OCI-LY1 (cell line): ENCODE measurements around the gene STK32B.

ENCODE experiments used
- H2AFZ ChIP-seq: fragments of 200-600 bp; sonication (generic), shearing (Covaris generic); 2 replicates; pipeline ENCODE4 v1.6.0; 2014; ENCODE audit warnings: antibody characterized with exemption, mild to moderate bottlenecking, low read length
- H3F3A ChIP-seq: fragments of 200-600 bp; sonication (generic), shearing (Covaris generic); 2 replicates; pipeline ENCODE4 v1.6.0; 2014; ENCODE audit warnings: mild to moderate bottlenecking, antibody characterized with exemption, low read length, moderate library complexity; ENCODE audit not compliant: insufficient read depth
- H3K27ac ChIP-seq: fragments of 200-600 bp; sonication (generic); 2 replicates; pipeline ENCODE4 v1.5.1; 2014; ENCODE audit warnings: low read length, mixed run types, mild to moderate bottlenecking, low read depth; ENCODE audit not compliant: poor library complexity, severe bottlenecking
- H3K27me3 ChIP-seq: fragments of 200-600 bp; sonication (generic); 2 replicates; pipeline ENCODE4 v1.6.0; 2014; ENCODE audit warnings: antibody characterized with exemption, mild to moderate bottlenecking, low read length, moderate library complexity; ENCODE audit not compliant: insufficient read depth
- H3K36me3 ChIP-seq: fragments of 200-600 bp; sonication (generic); 2 replicates; pipeline ENCODE4 v1.6.1; 2014; ENCODE audit warnings: mild to moderate bottlenecking, antibody characterized with exemption, low read length, moderate library complexity, mixed read lengths; ENCODE audit not compliant: insufficient read depth
- H3K4me1 ChIP-seq: fragments of 200-600 bp; sonication (generic); 2 replicates; pipeline ENCODE4 v1.5.1; 2014; ENCODE audit warnings: mild to moderate bottlenecking, low read length, moderate library complexity; ENCODE audit not compliant: insufficient read depth, severe bottlenecking
- H3K4me2 ChIP-seq: fragments of 200-600 bp; sonication (generic), shearing (Covaris generic); 2 replicates; pipeline ENCODE4 v1.6.1; 2014; ENCODE audit warnings: low read length
- H3K4me3 ChIP-seq: fragments of 200-600 bp; sonication (generic); 2 replicates; pipeline ENCODE4 v1.5.1; 2014; ENCODE audit warnings: low read length, low read depth, mild to moderate bottlenecking, mixed read lengths; ENCODE audit not compliant: poor library complexity, severe bottlenecking
- H3K79me2 ChIP-seq: fragments of 200-600 bp; shearing (Covaris generic); 2 replicates; pipeline ENCODE4 v1.6.1; 2016; ENCODE audit warnings: mixed run types, low read length, mixed read lengths; ENCODE audit not compliant: insufficient read depth
- H3K9ac ChIP-seq: fragments of 200-600 bp; sonication (generic), shearing (Covaris generic); 2 replicates; pipeline ENCODE4 v1.6.1; 2014; ENCODE audit warnings: mild to moderate bottlenecking, low read length, mixed read lengths
- H3K9me2 ChIP-seq: fragments of 200-600 bp; sonication (generic), shearing (Covaris generic); 2 replicates; pipeline ENCODE4 v1.6.1; 2014; ENCODE audit warnings: low read depth, mild to moderate bottlenecking, low read length, mixed read lengths
- H3K9me3 ChIP-seq: fragments of 200-600 bp; shearing (Covaris generic); 2 replicates; pipeline ENCODE4 v1.6.1; 2014; ENCODE audit warnings: low read length, mixed read lengths
- H4K20me1 ChIP-seq: fragments of 200-600 bp; sonication (generic), shearing (Covaris generic); 2 replicates; pipeline ENCODE4 v1.6.0; 2016; ENCODE audit warnings: mild to moderate bottlenecking, low read length; ENCODE audit not compliant: insufficient read depth
- EZH2 ChIP-seq: fragments of 200-600 bp; sonication (generic), shearing (Covaris generic); IDR thresholded peaks from 2 replicates; pipeline ENCODE4 v1.8.0; 2017; ENCODE audit warnings: borderline replicate concordance, mixed run types, mild to moderate bottlenecking, antibody characterized with exemption, low read length, moderate library complexity, mixed read lengths
- TF ChIP-seq, protein P1 (sequence below): fragments of 200-600 bp; sonication (generic), shearing (Covaris generic); IDR thresholded peaks from 2 replicates; pipeline ENCODE4 v1.5.1; 2017; ENCODE audit warnings: mild to moderate bottlenecking, antibody characterized with exemption, low read length, moderate library complexity, mixed read lengths

Gene STK32B

DNA sequence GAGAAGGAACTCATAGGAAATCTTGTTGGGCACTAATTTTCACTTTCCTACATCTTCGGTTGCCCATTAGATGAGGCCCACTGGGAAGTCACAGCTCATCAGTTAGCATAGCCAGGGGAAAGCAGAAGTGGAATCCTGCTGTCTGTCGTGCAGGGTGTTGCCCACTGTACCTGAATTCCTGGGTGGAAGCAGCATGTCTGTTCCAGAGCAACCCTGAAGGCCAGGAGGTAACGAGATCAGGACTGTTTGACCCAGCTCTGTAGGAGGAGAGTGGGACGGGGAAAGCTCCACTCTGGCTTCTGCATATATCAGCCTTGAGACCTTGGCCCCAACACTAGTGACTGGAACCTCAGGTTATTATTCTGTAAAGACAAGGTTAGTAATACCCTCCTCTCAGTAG is 361.0 kb downstream of the STK32B start:
- Histone ChIP-seq H2AFZ (no peak overlapping the region), H3F3A (no peaks in the 10 kb centered on the region), H3K27me3 (no peaks in the 10 kb centered on the region), H3K9me2 (no peaks in the 10 kb centered on the region), H3K4me2 (no peak overlapping the region), H3K27ac (no peak overlapping the region), H3K79me2 (no peaks in the 10 kb centered on the region), H3K4me1 (no peaks in the 10 kb centered on the region), H3K36me3 (no peaks in the 10 kb centered on the region), H3K9me3 (no peaks in the 10 kb centered on the region), H3K9ac (no peak overlapping the region), H4K20me1 (no peaks in the 10 kb centered on the region), H3K4me3 (no peak overlapping the region)
- TF ChIP-seq, protein P1, sequence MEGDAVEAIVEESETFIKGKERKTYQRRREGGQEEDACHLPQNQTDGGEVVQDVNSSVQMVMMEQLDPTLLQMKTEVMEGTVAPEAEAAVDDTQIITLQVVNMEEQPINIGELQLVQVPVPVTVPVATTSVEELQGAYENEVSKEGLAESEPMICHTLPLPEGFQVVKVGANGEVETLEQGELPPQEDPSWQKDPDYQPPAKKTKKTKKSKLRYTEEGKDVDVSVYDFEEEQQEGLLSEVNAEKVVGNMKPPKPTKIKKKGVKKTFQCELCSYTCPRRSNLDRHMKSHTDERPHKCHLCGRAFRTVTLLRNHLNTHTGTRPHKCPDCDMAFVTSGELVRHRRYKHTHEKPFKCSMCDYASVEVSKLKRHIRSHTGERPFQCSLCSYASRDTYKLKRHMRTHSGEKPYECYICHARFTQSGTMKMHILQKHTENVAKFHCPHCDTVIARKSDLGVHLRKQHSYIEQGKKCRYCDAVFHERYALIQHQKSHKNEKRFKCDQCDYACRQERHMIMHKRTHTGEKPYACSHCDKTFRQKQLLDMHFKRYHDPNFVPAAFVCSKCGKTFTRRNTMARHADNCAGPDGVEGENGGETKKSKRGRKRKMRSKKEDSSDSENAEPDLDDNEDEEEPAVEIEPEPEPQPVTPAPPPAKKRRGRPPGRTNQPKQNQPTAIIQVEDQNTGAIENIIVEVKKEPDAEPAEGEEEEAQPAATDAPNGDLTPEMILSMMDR: no peak
- no peak for TF ChIP-seq EZH2

DNA sequence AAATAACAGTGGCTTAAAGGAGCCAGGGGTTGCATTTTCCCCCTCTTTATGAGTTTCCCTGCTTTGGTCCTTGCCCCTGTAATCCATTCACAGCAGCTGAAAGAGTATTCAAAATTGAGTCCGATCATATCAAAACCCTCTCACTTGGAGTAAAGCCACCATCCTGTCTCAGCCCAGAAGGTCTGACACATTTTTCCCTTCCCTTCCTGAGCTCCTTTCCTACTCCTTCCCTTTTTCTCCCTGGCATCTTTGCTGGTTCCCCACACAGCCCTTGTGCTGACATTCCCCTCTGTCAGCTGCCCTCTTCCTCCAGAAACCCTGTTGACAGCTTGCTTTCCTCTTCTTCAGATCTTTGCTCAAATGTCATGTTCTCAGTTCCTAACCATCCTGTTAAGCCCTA is 361.5 kb downstream of the STK32B start:
- no peaks in the 10 kb centered on the region for H3F3A ChIP-seq
- no peaks in the 10 kb centered on the region for H3K79me2 ChIP-seq
- H3K9ac ChIP-seq: no peak overlapping the region
- H3K4me3 ChIP-seq: no peak overlapping the region
- no peaks in the 10 kb centered on the region for H4K20me1 ChIP-seq
- no peaks in the 10 kb centered on the region for H3K4me1 ChIP-seq
- H3K27me3 ChIP-seq: no peaks in the 10 kb centered on the region
- TF ChIP-seq EZH2: no peak
- TF ChIP-seq, protein P1: no peak
- no peak overlapping the region for H3K27ac ChIP-seq
- no peak overlapping the region for H2AFZ ChIP-seq
- no peak overlapping the region for H3K4me2 ChIP-seq
- no peaks in the 10 kb centered on the region for H3K9me3 ChIP-seq
- H3K36me3 ChIP-seq: no peaks in the 10 kb centered on the region
- H3K9me2 ChIP-seq: no peaks in the 10 kb centered on the region

DNA sequence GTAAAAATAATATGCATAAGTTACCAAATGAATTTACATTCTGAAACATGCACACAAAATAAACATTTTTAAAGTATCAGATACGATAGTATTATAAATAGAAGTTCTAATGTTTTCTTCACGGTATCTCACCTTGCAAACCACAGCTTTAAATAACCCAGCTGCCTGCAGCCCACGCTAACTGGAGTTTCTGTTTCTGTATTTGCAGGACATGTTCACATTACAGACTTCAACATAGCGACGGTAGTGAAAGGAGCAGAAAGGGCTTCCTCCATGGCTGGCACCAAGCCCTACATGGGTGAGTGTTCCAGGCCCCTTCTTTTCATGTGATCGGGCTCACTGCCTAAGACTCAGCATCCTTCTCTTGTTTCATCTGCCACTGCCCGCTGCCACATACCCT is 365.4 kb downstream of the STK32B start:
- Histone ChIP-seq H3K79me2 (no peaks in the 10 kb centered on the region), H3F3A (no peaks in the 10 kb centered on the region), H3K27ac (no peak overlapping the region), H3K9me3 (no peaks in the 10 kb centered on the region), H3K36me3 (no peaks in the 10 kb centered on the region), H3K9me2 (no peaks in the 10 kb centered on the region), H3K4me1 (no peaks in the 10 kb centered on the region), H3K4me3 (no peak overlapping the region), H4K20me1 (no peaks in the 10 kb centered on the region), H2AFZ (no peak overlapping the region), H3K9ac (no peak overlapping the region), H3K27me3 (no peaks in the 10 kb centered on the region), H3K4me2 (no peak overlapping the region)
- no peak for TF ChIP-seq EZH2

DNA sequence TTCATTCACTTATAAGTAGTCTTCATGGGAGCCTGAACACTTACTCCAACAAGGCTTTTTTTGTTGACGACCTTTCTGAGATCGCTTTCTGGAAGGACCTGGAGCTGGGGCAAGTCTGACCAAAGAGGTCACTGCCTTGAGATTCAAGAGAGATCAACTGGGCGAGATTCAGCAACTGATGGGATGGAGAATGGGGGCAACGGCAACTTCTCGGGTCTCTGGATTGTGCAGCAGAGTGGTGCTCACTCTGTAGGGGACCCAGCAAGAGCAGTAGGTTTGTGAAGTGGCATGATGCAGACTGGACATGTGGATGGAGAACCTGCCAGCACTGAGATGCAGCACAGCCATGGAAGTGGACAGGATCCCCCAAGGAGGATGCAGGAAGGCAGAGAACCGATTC is 369.0 kb downstream of the STK32B start:
- H3K4me2 ChIP-seq: no peak overlapping the region
- no peaks in the 10 kb centered on the region for H3K9me2 ChIP-seq
- no peak for TF ChIP-seq EZH2
- no peaks in the 10 kb centered on the region for H3K4me1 ChIP-seq
- H3K27ac ChIP-seq: no peak overlapping the region
- H2AFZ ChIP-seq: no peak overlapping the region
- no peak overlapping the region for H3K9ac ChIP-seq
- no peaks in the 10 kb centered on the region for H3K27me3 ChIP-seq
- H3K9me3 ChIP-seq: no peaks in the 10 kb centered on the region
- no peaks in the 10 kb centered on the region for H4K20me1 ChIP-seq
- H3F3A ChIP-seq: no peaks in the 10 kb centered on the region
- H3K36me3 ChIP-seq: no peaks in the 10 kb centered on the region
- no peak overlapping the region for H3K4me3 ChIP-seq
- no peaks in the 10 kb centered on the region for H3K79me2 ChIP-seq
